ENCODE measurements around the gene TAF13. TPM values are rescaled to one million over a fixed set of nuclear protein-coding genes. Genes with fewer than 3 reads are reported as not detected.

Gene TAF13
- total and polyA plus RNA-seq, 9 of the 15 experiments (the other 6 are each of a cell fraction or from before 2014, with no cell fraction given): 14.9 to 77.2 (median 38.7) TPM

- TF ChIP-seq SMARCC2 (IDR thresholded peaks at IDR 0.05; ENCODE audit: low read depth): no peak
- TF ChIP-seq MAFF (IDR thresholded peaks at IDR 0.05; ENCODE audit: low read length): no peak
- peak; percentile 35 for TF ChIP-seq ZNF146 (CRISPR knock-in tag; IDR thresholded peaks at IDR 0.05; ENCODE audit: unreplicated experiment)
- TF ChIP-seq ZNF263 (CRISPR knock-in tag; IDR thresholded peaks at IDR 0.05; ENCODE audit: borderline replicate concordance): peak; percentile 75
- 0 out of 2 replicates have a peak, but pooled peaks have one; percentile 30 for TF ChIP-seq CEBPG (CRISPR knock-in tag; IDR thresholded peaks at IDR 0.05)
- no peak for TF ChIP-seq CEBPG (tag; conservative IDR thresholded peaks at IDR 0.05 in 1 of 2, IDR thresholded peaks at IDR 0.05 in 1 of 2)
- TF ChIP-seq THRAP3 (IDR thresholded peaks at IDR 0.05; ENCODE audit: borderline replicate concordance): no peak
- TF ChIP-seq SOX6 (IDR thresholded peaks at IDR 0.05): peak; percentile 85
- TF ChIP-seq, protein P1, sequence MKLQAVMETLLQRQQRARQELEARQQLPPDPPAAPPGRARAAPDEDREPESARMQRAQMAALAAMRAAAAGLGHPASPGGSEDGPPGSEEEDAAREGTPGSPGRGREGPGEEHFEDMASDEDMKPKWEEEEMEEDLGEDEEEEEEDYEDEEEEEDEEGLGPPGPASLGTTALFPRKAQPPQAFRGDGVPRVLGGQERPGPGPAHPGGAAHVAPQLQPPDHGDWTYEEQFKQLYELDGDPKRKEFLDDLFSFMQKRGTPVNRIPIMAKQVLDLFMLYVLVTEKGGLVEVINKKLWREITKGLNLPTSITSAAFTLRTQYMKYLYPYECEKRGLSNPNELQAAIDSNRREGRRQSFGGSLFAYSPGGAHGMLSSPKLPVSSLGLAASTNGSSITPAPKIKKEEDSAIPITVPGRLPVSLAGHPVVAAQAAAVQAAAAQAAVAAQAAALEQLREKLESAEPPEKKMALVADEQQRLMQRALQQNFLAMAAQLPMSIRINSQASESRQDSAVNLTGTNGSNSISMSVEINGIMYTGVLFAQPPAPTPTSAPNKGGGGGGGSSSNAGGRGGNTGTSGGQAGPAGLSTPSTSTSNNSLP (IDR thresholded peaks at IDR 0.05; ENCODE audit: borderline replicate concordance, low read depth, low read length): no peak; the same call in 1 of the 2 replicates
- TF ChIP-seq MCM3 (IDR thresholded peaks at IDR 0.05): no peak
- TF ChIP-seq, protein P2, sequence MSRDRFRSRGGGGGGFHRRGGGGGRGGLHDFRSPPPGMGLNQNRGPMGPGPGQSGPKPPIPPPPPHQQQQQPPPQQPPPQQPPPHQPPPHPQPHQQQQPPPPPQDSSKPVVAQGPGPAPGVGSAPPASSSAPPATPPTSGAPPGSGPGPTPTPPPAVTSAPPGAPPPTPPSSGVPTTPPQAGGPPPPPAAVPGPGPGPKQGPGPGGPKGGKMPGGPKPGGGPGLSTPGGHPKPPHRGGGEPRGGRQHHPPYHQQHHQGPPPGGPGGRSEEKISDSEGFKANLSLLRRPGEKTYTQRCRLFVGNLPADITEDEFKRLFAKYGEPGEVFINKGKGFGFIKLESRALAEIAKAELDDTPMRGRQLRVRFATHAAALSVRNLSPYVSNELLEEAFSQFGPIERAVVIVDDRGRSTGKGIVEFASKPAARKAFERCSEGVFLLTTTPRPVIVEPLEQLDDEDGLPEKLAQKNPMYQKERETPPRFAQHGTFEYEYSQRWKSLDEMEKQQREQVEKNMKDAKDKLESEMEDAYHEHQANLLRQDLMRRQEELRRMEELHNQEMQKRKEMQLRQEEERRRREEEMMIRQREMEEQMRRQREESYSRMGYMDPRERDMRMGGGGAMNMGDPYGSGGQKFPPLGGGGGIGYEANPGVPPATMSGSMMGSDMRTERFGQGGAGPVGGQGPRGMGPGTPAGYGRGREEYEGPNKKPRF (IDR thresholded peaks at IDR 0.05; ENCODE audit: low read depth, low read length): no peak
- TF ChIP-seq SMARCA4 (IDR thresholded peaks at IDR 0.05): 0 out of 2 replicates have a peak, but pooled peaks have one; percentile 9
- TF ChIP-seq, protein P3, sequence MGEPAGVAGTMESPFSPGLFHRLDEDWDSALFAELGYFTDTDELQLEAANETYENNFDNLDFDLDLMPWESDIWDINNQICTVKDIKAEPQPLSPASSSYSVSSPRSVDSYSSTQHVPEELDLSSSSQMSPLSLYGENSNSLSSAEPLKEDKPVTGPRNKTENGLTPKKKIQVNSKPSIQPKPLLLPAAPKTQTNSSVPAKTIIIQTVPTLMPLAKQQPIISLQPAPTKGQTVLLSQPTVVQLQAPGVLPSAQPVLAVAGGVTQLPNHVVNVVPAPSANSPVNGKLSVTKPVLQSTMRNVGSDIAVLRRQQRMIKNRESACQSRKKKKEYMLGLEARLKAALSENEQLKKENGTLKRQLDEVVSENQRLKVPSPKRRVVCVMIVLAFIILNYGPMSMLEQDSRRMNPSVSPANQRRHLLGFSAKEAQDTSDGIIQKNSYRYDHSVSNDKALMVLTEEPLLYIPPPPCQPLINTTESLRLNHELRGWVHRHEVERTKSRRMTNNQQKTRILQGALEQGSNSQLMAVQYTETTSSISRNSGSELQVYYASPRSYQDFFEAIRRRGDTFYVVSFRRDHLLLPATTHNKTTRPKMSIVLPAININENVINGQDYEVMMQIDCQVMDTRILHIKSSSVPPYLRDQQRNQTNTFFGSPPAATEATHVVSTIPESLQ (CRISPR knock-in tag; IDR thresholded peaks at IDR 0.05): peak; percentile 96; the same call in 1 of the 2 replicates
- TF ChIP-seq POLR2H (tag; IDR thresholded peaks at IDR 0.05; ENCODE audit: low read depth): peak; percentile 98
- TF ChIP-seq ZNF175 (CRISPR knock-in tag; IDR thresholded peaks at IDR 0.05; ENCODE audit: low read depth): peak; percentile 74; the same call in 1 of the 2 replicates
- TF ChIP-seq, protein P4, sequence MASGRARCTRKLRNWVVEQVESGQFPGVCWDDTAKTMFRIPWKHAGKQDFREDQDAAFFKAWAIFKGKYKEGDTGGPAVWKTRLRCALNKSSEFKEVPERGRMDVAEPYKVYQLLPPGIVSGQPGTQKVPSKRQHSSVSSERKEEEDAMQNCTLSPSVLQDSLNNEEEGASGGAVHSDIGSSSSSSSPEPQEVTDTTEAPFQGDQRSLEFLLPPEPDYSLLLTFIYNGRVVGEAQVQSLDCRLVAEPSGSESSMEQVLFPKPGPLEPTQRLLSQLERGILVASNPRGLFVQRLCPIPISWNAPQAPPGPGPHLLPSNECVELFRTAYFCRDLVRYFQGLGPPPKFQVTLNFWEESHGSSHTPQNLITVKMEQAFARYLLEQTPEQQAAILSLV (tag; IDR thresholded peaks at IDR 0.05): no peak
- TF ChIP-seq CREB1 (IDR thresholded peaks at IDR 0.05): peak; percentile 74
- peak; percentile 73 for TF ChIP-seq CREB1 (CRISPR knock-in tag; IDR thresholded peaks at IDR 0.05)
- TF ChIP-seq TARDBP (IDR thresholded peaks at IDR 0.05): peak; percentile 76
- TF ChIP-seq ATF7 (IDR thresholded peaks at IDR 0.05): peak; percentile 86
- TF ChIP-seq ZNF644 (tag; IDR thresholded peaks at IDR 0.05; ENCODE audit: low read depth): peak; percentile 92
- no peak for TF ChIP-seq SIX5 (IDR thresholded peaks at IDR 0.05; ENCODE audit: borderline replicate concordance in 1 of 2, insufficient read depth in 1 of 2, low read depth in 1 of 2, low read length in 2 of 2)
Observed at GRCh38 chr1:109099938-109100773, 24.4 kb upstream of the TAF13 start (continued).
